K562 (cell line): ENCODE data around the gene BRSK1.

Source experiments
- CREBBP ChIP-seq: IDR thresholded peaks from one replicate; pipeline ENCODE4 v1.6.1; 2012; ENCODE audit warnings: low read depth, mild to moderate bottlenecking, control low read depth, inconsistent platforms, low read length
- EZH2 ChIP-seq: IDR thresholded peaks from 2 replicates; pipeline ENCODE4 v1.6.1; 2012; ENCODE audit warnings: low read depth, mild to moderate bottlenecking, inconsistent platforms, low read length, borderline replicate concordance
- ZNF398 ChIP-seq: fragments of 250-450 bp; sonication (Bioruptor Pico); IDR thresholded peaks from 2 replicates; pipeline ENCODE4 v1.8.0; 2021; ENCODE audit warnings: moderate library complexity, mild to moderate bottlenecking, inconsistent platforms

GRCh38 chr19:55302318-55302703 is 18.5 kb downstream of the BRSK1 start:
- TF ChIP-seq EZH2, result no peak
- no peak for TF ChIP-seq CREBBP
- TF ChIP-seq ZNF398 (CRISPR knock-in tag), result no peak
